Loucy (cell line): Measurements from ENCODE around the gene RRP1B.

ENCODE experiments used
- H2AFZ ChIP-seq: fragments of 200-600 bp; sonication (generic); 2 replicates; pipeline ENCODE4 v1.6.0; 2016; ENCODE audit warnings: antibody characterized with exemption, mild to moderate bottlenecking, low read length, moderate library complexity
- H3F3A ChIP-seq: fragments of 200-600 bp; 2 replicates; pipeline ENCODE4 v1.6.0; 2016; ENCODE audit warnings: antibody characterized with exemption, low read depth, mild to moderate bottlenecking
- H3K27me3 ChIP-seq: fragments of 200-600 bp; sonication (generic); 2 replicates; pipeline ENCODE4 v1.6.1; 2014; ENCODE audit warnings: low read length, mild to moderate bottlenecking; ENCODE audit not compliant: insufficient read depth, poor library complexity, severe bottlenecking
- H3K36me3 ChIP-seq: fragments of 200-600 bp; sonication (generic); 2 replicates; pipeline ENCODE4 v1.6.1; 2016; ENCODE audit warnings: low read length; ENCODE audit not compliant: insufficient read depth
- H3K4me1 ChIP-seq: fragments of 200-600 bp; sonication (generic); 2 replicates; pipeline ENCODE4 v1.5.1; 2014; ENCODE audit warnings: low read length, mild to moderate bottlenecking; ENCODE audit not compliant: insufficient read depth, poor library complexity, severe bottlenecking
- H3K4me2 ChIP-seq: fragments of 200-600 bp; sonication (generic); 2 replicates; pipeline ENCODE4 v1.6.0; 2014; ENCODE audit warnings: antibody characterized with exemption, low read length, low read depth, mild to moderate bottlenecking; ENCODE audit not compliant: poor library complexity, severe bottlenecking
- H3K4me3 ChIP-seq: fragments of 200-600 bp; sonication (generic); 2 replicates; pipeline ENCODE4 v1.5.1; 2014; ENCODE audit warnings: low read length, mild to moderate bottlenecking, mixed read lengths; ENCODE audit not compliant: poor library complexity, severe bottlenecking
- H3K79me2 ChIP-seq: fragments of 200-600 bp; sonication (generic); 2 replicates; pipeline ENCODE4 v1.6.1; 2014; ENCODE audit warnings: low read length; ENCODE audit not compliant: insufficient read depth
- H3K9ac ChIP-seq: fragments of 200-600 bp; sonication (generic); 2 replicates; pipeline ENCODE4 v1.6.0; 2014; ENCODE audit warnings: mild to moderate bottlenecking, low read depth, low read length, moderate library complexity; ENCODE audit not compliant: poor library complexity, severe bottlenecking
- H3K9me2 ChIP-seq: fragments of 200-600 bp; sonication (generic); replicated peaks from 2 replicates; pipeline ENCODE4 v1.6.1; 2016; ENCODE audit warnings: low read depth, low read length, mixed read lengths
- H3K9me3 ChIP-seq: fragments of 200-600 bp; sonication (generic); 2 replicates; pipeline ENCODE4 v1.6.1; 2014; ENCODE audit warnings: mild to moderate bottlenecking, antibody characterized with exemption, low read length, low read depth; ENCODE audit not compliant: insufficient read depth
- H4K20me1 ChIP-seq: fragments of 200-600 bp; sonication (generic); 2 replicates; pipeline ENCODE4 v1.6.0; 2014; ENCODE audit warnings: antibody characterized with exemption, low read length, mild to moderate bottlenecking; ENCODE audit not compliant: insufficient read depth, poor library complexity, severe bottlenecking
- CTCF ChIP-seq: fragments of 200-600 bp; sonication (generic); conservative IDR thresholded peaks from 2 replicates; pipeline ENCODE4 v1.5.1; 2014; ENCODE audit warnings: mild to moderate bottlenecking, antibody characterized with exemption, low read length
- EZH2phosphoT487 ChIP-seq: fragments of 200-600 bp; IDR thresholded peaks from 2 replicates; pipeline ENCODE4 v1.6.1; 2018; ENCODE audit warnings: antibody characterized with exemption, mild to moderate bottlenecking, moderate library complexity, borderline replicate concordance

RRP1B gene

DNA sequence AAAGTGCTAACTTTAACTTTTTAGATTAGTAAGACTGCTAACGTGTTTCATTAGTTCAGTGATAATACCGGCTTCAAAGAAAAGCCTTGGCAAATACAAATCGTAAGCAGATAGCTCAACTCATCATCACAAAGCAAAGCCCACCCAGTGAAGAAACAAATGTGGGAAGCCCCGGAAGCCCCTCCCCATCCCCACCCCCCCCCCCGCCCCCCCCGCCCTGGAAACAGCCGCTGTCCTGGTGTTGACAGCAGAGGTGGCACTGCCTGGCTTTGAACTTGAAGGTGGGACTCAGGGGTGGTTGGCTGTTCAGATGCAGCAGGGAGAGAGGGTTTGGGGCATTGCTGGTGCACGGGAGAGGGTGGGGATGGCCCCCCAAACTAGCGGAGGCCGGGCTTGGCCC is 73.7 kb downstream of the RRP1B start:
- no peak overlapping the region for H3K9ac ChIP-seq
- H3F3A ChIP-seq: no peaks in the 10 kb centered on the region
- H4K20me1 ChIP-seq: peaks cover 8% of the 10 kb centered on the region
- TF ChIP-seq EZH2phosphoT487: no peak
- TF ChIP-seq CTCF: no peak
- H2AFZ ChIP-seq: no peak overlapping the region
- H3K27me3 ChIP-seq: no peaks in the 10 kb centered on the region
- H3K4me2 ChIP-seq: no peak overlapping the region
- H3K4me3 ChIP-seq: no peak overlapping the region
- H3K79me2 ChIP-seq: peaks cover 35% of the 10 kb centered on the region
- H3K4me1 ChIP-seq: peaks cover 10% of the 10 kb centered on the region
- H3K36me3 ChIP-seq: peaks cover 14% of the 10 kb centered on the region; the same call in 1 of the 2 replicates
- no peaks in the 10 kb centered on the region for H3K9me2 ChIP-seq
- H3K9me3 ChIP-seq: no peaks in the 10 kb centered on the region

- Histone ChIP-seq H3K4me3 (no peak overlapping the region), H3K9ac (no peak overlapping the region), H3K4me2 (no peak overlapping the region)
Observed at GRCh38 chr21:43733529-43734071, 74.2 kb downstream of the RRP1B start.

GRCh38 chr21:43734131-43734927 is 75.0 kb downstream of the RRP1B start:
- no peaks in the 10 kb centered on the region for H3F3A ChIP-seq
- H3K4me3 ChIP-seq: no peak overlapping the region
- H3K4me2 ChIP-seq: no peak overlapping the region
- H3K4me1 ChIP-seq: peaks cover under 1% of the 10 kb centered on the region
- H3K9me3 ChIP-seq: no peaks in the 10 kb centered on the region
- no peak overlapping the region for H2AFZ ChIP-seq
- H3K27me3 ChIP-seq: no peaks in the 10 kb centered on the region
- H3K79me2 ChIP-seq: peaks cover 26% of the 10 kb centered on the region
- H3K36me3 ChIP-seq: peaks cover 14% of the 10 kb centered on the region; the same call in 1 of the 2 replicates
- no peaks in the 10 kb centered on the region for H3K9me2 ChIP-seq
- no peak overlapping the region for H3K9ac ChIP-seq
- peaks cover 3% of the 10 kb centered on the region for H4K20me1 ChIP-seq
- TF ChIP-seq EZH2phosphoT487 (no peak), CTCF (no peak)

More at GRCh38 chr21:43733529-43734071, 74.2 kb downstream of the RRP1B start:
- Histone ChIP-seq H3K27me3 (no peaks in the 10 kb centered on the region), H3K36me3 (peaks cover 14% of the 10 kb centered on the region; the same call in 1 of the 2 replicates), H2AFZ (no peak overlapping the region), H3F3A (no peaks in the 10 kb centered on the region), H3K4me1 (peaks cover 6% of the 10 kb centered on the region), H3K79me2 (peaks cover 33% of the 10 kb centered on the region), H3K9me2 (no peaks in the 10 kb centered on the region), H4K20me1 (peaks cover 8% of the 10 kb centered on the region), H3K9me3 (no peaks in the 10 kb centered on the region)
- TF ChIP-seq CTCF (no peak), EZH2phosphoT487 (no peak)
